Coronary artery (tissue), 2 donors: ENCODE results near the gene EXOC8.

ENCODE experiments used
- DNase-seq: peaks from one replicate; pipeline ENCODE4 v3.0.0-alpha.2; 2017; ENCODE audit warnings: low spot score
- H3K27ac ChIP-seq, 2 donors: fragments of 200-600 bp; sonication (generic); one replicate each; pipeline ENCODE4 v1.5.1; 2016 to 2019
- H3K4me3 ChIP-seq: fragments of 200-600 bp; sonication (generic); 2 replicates; pipeline ENCODE4 v1.5.1; 2016; ENCODE audit warnings: mild to moderate bottlenecking, moderate library complexity
- TF ChIP-seq, protein P1 (sequence below): fragments of 200-600 bp; sonication (generic); IDR thresholded peaks from one replicate; pipeline ENCODE4 v1.5.1; 2019; ENCODE audit warnings: antibody characterized with exemption

The EXOC8 gene

DNA sequence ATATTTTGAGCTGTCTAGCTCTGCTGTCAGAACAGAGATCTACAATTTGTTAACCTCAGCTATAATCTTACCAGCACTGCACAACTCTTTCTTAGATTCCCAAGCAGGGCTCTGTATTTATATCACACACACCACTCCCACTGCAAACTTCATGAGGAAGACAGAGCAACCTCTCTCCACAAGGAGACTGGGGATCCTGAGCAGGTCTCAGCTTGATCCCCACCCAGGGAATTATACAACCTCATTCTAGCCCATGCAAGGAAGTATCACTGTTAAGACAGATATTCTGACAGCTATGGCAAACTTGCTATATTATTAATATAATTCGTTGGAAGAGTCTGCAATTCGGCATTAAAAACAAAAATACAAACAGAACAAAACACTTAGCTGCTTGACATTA lies 44.1 kb upstream of the EXOC8 start:
- no peak overlapping the region for H3K27ac ChIP-seq
- no peak for DNase-seq
- H3K4me3 ChIP-seq = no peak overlapping the region
- TF ChIP-seq, protein P1, sequence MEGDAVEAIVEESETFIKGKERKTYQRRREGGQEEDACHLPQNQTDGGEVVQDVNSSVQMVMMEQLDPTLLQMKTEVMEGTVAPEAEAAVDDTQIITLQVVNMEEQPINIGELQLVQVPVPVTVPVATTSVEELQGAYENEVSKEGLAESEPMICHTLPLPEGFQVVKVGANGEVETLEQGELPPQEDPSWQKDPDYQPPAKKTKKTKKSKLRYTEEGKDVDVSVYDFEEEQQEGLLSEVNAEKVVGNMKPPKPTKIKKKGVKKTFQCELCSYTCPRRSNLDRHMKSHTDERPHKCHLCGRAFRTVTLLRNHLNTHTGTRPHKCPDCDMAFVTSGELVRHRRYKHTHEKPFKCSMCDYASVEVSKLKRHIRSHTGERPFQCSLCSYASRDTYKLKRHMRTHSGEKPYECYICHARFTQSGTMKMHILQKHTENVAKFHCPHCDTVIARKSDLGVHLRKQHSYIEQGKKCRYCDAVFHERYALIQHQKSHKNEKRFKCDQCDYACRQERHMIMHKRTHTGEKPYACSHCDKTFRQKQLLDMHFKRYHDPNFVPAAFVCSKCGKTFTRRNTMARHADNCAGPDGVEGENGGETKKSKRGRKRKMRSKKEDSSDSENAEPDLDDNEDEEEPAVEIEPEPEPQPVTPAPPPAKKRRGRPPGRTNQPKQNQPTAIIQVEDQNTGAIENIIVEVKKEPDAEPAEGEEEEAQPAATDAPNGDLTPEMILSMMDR = no peak

DNA sequence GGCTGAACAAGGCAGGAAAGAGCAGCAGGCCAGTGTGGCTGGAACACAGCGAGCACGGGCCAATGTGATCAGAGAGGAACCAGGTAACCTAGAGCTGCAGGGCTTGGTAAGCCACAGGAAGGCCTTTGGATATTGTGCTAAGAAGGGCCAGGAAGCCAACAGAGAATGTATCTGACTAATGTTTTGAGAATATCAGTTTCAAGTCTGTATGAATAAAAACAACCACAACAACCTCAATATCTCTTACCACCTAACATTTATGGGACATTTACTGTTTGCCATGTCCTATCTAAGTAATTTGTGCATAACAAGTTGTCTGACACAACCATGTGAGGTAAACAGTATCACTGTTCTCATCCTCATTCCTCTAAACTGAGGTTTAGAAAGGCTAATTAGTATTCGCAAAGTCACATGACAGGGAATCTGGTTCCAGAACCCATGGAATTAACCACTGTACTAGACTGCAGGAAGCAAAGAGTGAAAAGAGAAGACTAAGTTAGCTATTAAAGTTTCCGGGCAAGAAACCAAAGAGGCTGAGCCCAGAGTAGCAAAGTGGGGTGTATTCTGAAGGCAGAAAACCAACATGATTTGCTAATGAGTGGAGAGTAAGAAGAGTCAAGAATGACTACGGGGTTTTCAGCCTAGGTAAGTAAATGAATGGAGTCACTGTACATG lies 39.4 kb upstream of the EXOC8 start:
- TF ChIP-seq, protein P1 = no peak
- no peak for DNase-seq
- no peak overlapping the region for H3K4me3 ChIP-seq

DNA sequence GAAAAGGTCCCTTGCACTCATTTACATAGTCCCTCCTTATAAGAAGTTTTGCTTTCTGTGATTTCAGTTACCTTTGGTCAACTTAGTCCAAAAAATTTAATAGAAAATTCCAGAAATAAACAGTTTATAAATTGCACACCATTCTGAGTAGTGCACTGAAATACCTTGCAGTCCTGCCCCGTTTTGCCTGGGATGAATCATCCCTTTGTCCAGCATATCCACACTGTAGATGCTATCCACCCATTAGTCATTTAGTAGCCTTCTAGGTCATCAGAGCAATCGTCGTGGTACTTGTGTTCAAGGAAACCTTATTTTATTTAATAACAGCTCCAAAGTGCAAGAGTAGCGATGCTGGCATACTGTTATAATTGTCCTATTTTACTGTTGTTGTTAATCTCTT lies 38.4 kb upstream of the EXOC8 start:
- TF ChIP-seq, protein P1 = no peak
- no peak for DNase-seq
- no peak overlapping the region for H3K4me3 ChIP-seq
- H3K27ac ChIP-seq = no peak overlapping the region

More for the DNA sequence above, 39.4 kb upstream of the EXOC8 start:
- H3K27ac ChIP-seq = no peak overlapping the region

DNA sequence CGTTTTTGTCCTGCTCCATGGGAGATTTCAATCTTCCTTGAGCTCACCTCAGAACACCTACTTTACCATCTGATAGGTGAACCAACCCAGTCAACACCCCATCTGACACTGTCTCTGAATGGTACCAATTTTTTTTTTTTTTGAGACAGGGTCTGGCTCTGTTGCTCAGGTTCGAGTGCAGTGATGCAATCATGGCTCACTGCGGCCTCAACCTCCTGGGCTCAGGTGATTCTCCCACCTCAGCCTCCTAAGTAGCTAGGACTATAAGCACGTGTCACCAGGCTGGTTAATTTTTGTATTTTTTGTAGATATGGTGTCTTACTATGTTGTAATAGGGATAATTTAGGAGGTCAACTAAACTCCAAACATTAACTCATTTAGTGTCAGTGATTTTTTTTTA lies 36.7 kb upstream of the EXOC8 start:
- no peak for DNase-seq
- Histone ChIP-seq H3K4me3 (no peak overlapping the region), H3K27ac (no peak overlapping the region)
- TF ChIP-seq, protein P1 = no peak

DNA sequence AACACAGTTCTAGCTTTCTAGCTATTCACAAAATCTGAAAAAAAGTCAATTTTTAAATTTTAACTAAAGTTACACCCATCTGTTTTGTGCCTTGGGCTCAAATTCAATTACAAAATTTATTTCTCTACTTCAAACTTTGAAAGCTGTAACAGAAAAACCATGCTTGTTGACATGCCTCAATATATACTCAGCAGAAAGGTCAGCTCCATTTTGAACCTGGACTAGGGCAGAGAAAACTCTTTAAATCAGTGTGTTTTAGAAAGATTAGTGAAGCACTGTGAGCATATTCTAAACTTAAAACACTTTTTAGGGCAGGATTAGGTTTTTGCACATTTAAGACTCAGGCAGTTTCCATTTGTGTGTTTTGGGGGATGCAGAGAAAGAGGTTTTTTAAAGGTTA lies 34.8 kb upstream of the EXOC8 start:
- no peak for DNase-seq
- H3K27ac ChIP-seq = no peak overlapping the region
- no peak overlapping the region for H3K4me3 ChIP-seq
- TF ChIP-seq, protein P1 = no peak

DNA sequence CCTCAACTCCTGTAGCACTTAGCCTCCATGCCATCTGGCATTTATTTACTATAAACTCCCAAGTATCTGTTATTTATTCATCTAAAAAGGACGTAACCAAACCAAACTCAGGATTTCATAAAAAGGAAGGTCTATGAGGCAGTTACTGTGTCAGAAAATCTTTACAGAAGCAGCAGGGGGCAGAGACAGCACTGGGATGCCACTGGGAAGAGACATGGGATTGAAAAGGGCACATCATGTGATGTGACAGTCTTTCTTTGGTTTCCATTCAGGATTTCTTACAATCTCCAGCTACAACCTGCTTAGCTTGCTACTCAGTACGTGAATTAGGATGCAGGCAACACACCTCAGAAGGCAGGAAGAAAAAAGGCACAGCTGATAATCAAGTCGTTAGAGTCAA lies 31.6 kb upstream of the EXOC8 start:
- DNase-seq = no peak
- Histone ChIP-seq H3K27ac (no peak overlapping the region), H3K4me3 (no peak overlapping the region)
- TF ChIP-seq, protein P1 = no peak

DNA sequence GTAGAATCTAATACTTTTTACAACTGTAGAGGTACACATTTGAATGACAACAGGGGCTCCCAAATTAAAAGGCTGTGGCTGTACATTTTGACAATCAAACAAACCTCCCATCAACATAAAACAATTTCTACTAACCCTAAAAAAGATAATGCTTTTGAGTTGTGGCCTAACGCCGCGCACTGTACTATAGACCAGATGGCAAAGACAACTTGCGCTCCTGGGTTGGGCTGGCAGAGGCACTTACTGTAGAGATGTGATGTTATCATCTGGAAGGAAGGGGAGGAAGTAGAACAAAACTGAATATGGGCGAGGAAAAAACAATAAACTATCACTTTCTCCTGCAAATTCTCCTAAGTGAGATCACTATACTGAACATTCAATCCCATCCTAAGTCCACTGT lies 26.5 kb upstream of the EXOC8 start:
- Histone ChIP-seq H3K27ac (no peak overlapping the region), H3K4me3 (no peak overlapping the region)
- DNase-seq = no peak
- TF ChIP-seq, protein P1 = no peak
